ENCODE measurements around the gene LRFN4.
A peak's percentile ranks its signal among the peaks of the same experiment; 100 is the strongest.

Gene LRFN4

DNA sequence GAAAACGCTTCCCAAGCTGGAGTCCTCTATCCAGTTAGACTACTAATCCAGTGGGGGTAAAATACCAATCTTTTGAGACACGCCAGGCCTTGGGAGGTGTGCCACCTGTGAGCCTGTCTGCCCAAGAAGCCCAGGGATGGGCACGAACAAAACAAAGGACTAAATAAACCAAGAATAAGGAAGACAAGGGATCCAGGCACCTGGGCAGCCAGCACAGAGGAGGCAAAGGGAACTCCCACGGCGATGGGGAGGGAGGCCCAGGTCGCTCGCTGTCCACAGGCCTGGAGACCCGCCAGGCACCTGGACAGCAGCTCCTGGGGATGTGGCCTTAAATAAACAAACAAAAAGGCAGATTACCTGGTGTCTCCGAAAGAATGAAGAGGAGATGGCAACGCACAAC is 31.4 kb downstream of the LRFN4 start:
- no peak for DNase-seq (ENCODE audit: low read depth)
- H3K4me3 ChIP-seq (ENCODE audit: low read depth, low read length): no peak overlapping the region
- TF ChIP-seq, protein P1, sequence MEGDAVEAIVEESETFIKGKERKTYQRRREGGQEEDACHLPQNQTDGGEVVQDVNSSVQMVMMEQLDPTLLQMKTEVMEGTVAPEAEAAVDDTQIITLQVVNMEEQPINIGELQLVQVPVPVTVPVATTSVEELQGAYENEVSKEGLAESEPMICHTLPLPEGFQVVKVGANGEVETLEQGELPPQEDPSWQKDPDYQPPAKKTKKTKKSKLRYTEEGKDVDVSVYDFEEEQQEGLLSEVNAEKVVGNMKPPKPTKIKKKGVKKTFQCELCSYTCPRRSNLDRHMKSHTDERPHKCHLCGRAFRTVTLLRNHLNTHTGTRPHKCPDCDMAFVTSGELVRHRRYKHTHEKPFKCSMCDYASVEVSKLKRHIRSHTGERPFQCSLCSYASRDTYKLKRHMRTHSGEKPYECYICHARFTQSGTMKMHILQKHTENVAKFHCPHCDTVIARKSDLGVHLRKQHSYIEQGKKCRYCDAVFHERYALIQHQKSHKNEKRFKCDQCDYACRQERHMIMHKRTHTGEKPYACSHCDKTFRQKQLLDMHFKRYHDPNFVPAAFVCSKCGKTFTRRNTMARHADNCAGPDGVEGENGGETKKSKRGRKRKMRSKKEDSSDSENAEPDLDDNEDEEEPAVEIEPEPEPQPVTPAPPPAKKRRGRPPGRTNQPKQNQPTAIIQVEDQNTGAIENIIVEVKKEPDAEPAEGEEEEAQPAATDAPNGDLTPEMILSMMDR (IDR thresholded peaks at IDR 0.05; ENCODE audit: low read depth, low read length, missing control alignments): no peak
- in situ Hi-C loops (cut with HindIII; ENCODE audit: low sequenced_read_pairs): loop anchor here (10.0 kb wide), 1 partner anchor 183 kb away; no protein-coding TSS in a partner anchor

DNA sequence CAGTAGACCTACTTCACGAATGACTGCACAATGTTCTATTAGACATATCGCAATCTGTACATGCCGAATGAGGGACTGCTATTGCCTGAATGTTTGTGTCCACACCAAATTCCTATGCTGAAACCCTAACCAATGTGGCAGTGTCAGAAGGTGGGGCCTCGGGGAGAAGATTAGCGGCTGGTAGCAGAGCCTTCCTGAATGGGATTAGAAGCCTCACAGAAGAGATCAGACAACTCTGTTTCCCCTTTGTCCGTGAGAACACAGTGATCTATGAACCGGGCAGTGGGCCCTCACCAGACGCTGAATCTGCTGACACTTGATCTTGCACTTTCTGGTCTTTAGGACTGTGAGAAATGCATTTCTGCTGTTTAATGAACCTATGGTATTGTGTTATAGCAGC is 33.1 kb downstream of the LRFN4 start:
- DNase-seq (ENCODE audit: low read depth): no peak
- in situ Hi-C loops (cut with HindIII; ENCODE audit: low sequenced_read_pairs): loop anchor here (10.0 kb wide), 1 partner anchor 185 kb away; no protein-coding TSS in a partner anchor
- TF ChIP-seq, protein P1 (IDR thresholded peaks at IDR 0.05; ENCODE audit: low read depth, low read length, missing control alignments): no peak
- no peak overlapping the region for H3K4me3 ChIP-seq (ENCODE audit: low read depth, low read length)

DNA sequence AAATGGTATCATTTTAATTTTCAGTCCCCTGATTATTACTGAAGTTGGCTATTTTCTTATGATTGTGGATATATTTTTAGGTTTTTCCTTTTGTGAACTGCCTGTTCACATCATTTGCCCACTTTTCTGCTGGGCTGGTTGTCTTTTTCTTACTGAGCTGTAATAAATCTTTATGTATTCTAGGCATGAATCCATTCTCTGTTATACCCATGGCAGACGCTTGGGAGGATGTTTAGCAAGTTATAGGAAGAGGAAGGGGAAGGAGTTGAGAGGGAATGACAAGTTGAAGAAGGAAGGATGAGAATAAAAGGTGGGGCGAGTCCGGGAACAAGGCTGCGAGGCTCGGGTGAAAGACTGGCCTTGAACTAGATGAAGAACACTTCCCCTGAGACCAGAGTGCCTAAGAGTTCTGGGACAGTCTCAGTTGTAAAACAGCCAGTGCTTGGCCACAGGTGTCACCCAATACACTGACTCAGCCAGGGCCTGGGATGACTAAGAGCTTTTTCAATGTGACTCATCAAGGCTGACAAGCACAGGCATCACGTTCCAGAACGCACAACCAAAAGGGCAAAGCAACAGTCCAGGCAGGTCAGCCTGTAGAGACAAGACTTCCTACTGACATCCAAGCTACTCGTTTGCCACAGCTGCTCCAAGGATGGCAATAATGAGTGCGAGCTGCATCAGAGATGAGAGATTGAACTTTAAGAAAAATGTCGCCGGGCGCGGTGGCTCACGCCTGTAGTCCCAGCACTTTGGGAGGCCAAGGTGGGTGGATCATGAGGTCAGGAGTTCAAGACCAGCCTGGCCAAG is 35.2 kb downstream of the LRFN4 start:
- in situ Hi-C loops (cut with HindIII; ENCODE audit: low sequenced_read_pairs): no loop called here
- TF ChIP-seq, protein P1 (IDR thresholded peaks at IDR 0.05; ENCODE audit: low read depth, low read length, missing control alignments): no peak
- no peak overlapping the region for H3K4me3 ChIP-seq (ENCODE audit: low read depth, low read length)
- peak; percentile 62 for DNase-seq (ENCODE audit: low read depth)

DNA sequence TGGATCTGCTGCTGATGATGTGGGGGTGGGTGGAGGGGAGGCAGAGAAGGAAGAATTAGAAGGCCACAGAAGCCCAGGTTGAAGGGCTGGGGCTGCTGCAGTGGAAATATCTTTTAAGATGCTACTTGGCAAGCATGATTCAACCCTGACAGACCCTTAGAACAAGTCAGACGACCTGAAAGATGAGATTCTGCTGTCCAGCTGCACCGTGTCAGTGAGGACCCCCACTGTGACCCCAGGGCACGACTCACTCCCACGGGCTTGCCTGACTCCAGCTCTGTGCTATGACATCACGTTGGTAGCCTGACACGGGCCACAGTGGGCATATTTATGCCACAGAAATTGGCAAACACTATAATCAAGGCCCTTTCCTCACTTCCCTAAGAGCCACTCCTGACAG is 36.0 kb downstream of the LRFN4 start:
- TF ChIP-seq, protein P1 (IDR thresholded peaks at IDR 0.05; ENCODE audit: low read depth, low read length, missing control alignments): no peak
- DNase-seq (ENCODE audit: low read depth): no peak
- in situ Hi-C loops (cut with HindIII; ENCODE audit: low sequenced_read_pairs): no loop called here
- H3K4me3 ChIP-seq (ENCODE audit: low read depth, low read length): no peak overlapping the region

DNA sequence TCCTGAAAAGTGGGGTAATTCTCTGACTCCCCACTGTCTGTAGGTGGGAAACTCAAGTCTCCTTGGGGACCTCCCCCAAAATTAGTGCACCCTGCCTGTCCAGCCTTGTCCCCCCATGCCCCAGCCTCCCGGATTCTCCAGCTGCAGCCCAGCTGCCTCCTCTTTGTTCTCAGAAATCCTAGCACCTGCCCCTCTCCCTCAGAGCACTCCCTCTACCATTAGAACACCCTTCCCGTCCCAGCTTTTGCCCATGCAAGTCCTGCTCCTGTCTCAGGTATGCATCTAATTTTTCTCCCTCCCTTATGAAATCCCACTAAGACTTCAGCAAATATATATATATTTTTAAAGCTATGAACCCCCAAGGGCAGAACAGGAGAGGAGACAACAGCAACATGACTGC is 37.3 kb downstream of the LRFN4 start:
- no peak for DNase-seq (ENCODE audit: low read depth)
- no peak overlapping the region for H3K4me3 ChIP-seq (ENCODE audit: low read depth, low read length)
- in situ Hi-C loops (cut with HindIII; ENCODE audit: low sequenced_read_pairs): no loop called here
- TF ChIP-seq, protein P1 (IDR thresholded peaks at IDR 0.05; ENCODE audit: low read depth, low read length, missing control alignments): no peak

DNA sequence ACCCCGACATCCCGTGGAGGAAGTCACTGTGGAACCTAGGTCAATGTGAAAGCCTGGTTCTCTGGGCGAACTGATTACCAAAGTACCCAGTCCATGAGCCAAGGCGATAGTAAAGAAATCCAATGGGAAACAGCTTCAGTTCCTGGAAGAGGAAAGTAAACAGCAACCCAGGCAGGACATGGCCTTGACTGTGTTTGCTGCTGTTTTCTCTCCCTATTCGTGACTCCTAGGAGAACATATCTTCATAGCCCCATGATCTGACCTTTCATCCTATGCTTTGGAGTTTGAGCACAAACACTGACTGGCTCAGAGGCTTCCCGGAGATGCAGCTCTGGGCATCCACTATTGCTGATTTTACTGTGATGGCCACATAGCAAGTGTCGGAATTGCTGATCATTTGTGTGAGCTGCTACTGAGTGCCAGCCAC is 45.1 kb downstream of the LRFN4 start:
- TF ChIP-seq, protein P1 (IDR thresholded peaks at IDR 0.05; ENCODE audit: low read depth, low read length, missing control alignments): no peak
- DNase-seq (ENCODE audit: low read depth): no peak
- in situ Hi-C loops (cut with HindIII; ENCODE audit: low sequenced_read_pairs): no loop called here
- H3K4me3 ChIP-seq (ENCODE audit: low read depth, low read length): no peak overlapping the region
